Right atrium auricular region (tissue), 2 donors: ENCODE measurements around the gene MAMSTR. TPM values are rescaled to one million over a fixed set of nuclear protein-coding genes. Genes with fewer than 3 reads are reported as not detected.

Experiments used
- DNase-seq: peaks from one replicate; pipeline ENCODE4 v3.0.0-alpha.2; 2019; ENCODE audit warnings: low spot score
- H3K27ac ChIP-seq, 2 donors: fragments of 200-600 bp; sonication (generic); 1 replicate in 1 of 2; 2 replicates in 1 of 2; pipeline ENCODE4 v1.5.1; 2016 to 2019
- H3K27me3 ChIP-seq, 2 donors: fragments of 200-600 bp; sonication (generic); one replicate each; pipeline versions ENCODE4 v1.5.1 to v1.6.0; 2017 to 2019
- H3K36me3 ChIP-seq: fragments of 200-600 bp; sonication (generic); one replicate; pipeline ENCODE4 v1.5.1; 2016
- H3K4me1 ChIP-seq, 2 donors: fragments of 200-600 bp; sonication (generic); one replicate each; pipeline versions ENCODE4 v1.5.1 to v1.6.0; 2017 to 2019
- H3K4me3 ChIP-seq, 2 donors: fragments of 200-600 bp; sonication (generic); 1 replicate in 1 of 2; 2 replicates in 1 of 2; pipeline ENCODE4 v1.5.1; 2017 to 2019; ENCODE audit warnings: mild to moderate bottlenecking in 1 of 2, moderate library complexity in 1 of 2
- H3K9me3 ChIP-seq, 2 donors: fragments of 200-600 bp; sonication (generic); one replicate each; pipeline ENCODE4 v1.5.1; 2019
- total RNA-seq, 2 donors: library from RNA; depleted of rRNA; stranded (reverse); fragments of >200 nt; gene quantifications; one replicate each; pipeline ENCODE4 v1.1.0, GENCODE V29; 2016
- TF ChIP-seq, protein P1 (sequence below), 2 donors: fragments of 200-600 bp; sonication (generic); IDR thresholded peaks; one replicate each; pipeline ENCODE4 v1.5.1; 2019; ENCODE audit warnings: antibody characterized with exemption in 2 of 2

Gene MAMSTR
- total RNA-seq, 2 donors from 2014 or later = 0.70 to 2.4 TPM

GRCh38 chr19:48746738-48747575 lies 27.4 kb upstream of the MAMSTR start, which contains the start of gene IZUMO1:
Gene IZUMO1, minus strand, starts transcription at chr19:48746909. Its CDS starts 1,050 bp downstream, at chr19:48745859.
- DNase-seq = peak; percentile 87
- no peaks in the 10 kb centered on the region for H3K27me3 ChIP-seq

DNA sequence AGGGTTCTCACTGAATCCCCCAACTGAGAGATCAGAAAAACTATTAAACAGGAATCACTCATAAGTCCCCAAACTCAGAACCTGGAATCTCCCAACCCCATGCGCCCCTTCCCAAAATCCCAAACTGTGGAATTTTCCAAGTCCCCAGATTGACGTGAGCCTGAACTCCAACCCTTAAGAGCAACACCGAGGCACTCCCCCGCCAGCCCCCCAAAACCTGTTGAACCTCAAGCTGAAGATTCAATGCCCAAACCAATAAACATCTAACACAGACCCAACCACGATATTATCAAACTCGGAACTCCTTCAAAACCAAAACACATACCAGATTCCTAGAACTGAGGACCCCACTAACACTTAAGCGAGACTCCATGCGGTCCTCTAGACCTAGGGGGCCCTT lies 26.6 kb upstream of the MAMSTR start:
- Histone ChIP-seq H3K4me3 (no peak overlapping the region), H3K36me3 (no peaks in the 10 kb centered on the region), H3K9me3 (no peaks in the 10 kb centered on the region), H3K27me3 (no peaks in the 10 kb centered on the region), H3K27ac (peak overlapping the region; percentile 80 to 84), H3K4me1 (peaks cover 0 to 19% of the 10 kb centered on the region in 2 donors)
- no peak for DNase-seq
- TF ChIP-seq, protein P1, sequence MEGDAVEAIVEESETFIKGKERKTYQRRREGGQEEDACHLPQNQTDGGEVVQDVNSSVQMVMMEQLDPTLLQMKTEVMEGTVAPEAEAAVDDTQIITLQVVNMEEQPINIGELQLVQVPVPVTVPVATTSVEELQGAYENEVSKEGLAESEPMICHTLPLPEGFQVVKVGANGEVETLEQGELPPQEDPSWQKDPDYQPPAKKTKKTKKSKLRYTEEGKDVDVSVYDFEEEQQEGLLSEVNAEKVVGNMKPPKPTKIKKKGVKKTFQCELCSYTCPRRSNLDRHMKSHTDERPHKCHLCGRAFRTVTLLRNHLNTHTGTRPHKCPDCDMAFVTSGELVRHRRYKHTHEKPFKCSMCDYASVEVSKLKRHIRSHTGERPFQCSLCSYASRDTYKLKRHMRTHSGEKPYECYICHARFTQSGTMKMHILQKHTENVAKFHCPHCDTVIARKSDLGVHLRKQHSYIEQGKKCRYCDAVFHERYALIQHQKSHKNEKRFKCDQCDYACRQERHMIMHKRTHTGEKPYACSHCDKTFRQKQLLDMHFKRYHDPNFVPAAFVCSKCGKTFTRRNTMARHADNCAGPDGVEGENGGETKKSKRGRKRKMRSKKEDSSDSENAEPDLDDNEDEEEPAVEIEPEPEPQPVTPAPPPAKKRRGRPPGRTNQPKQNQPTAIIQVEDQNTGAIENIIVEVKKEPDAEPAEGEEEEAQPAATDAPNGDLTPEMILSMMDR (IDR thresholded peaks at IDR 0.05) = no peak

More at GRCh38 chr19:48746738-48747575, 27.4 kb upstream of the MAMSTR start, which contains the start of gene IZUMO1:
- H3K9me3 ChIP-seq = no peaks in the 10 kb centered on the region
- peak within 1 kb of the TSS; percentile 30 to 45 for H3K4me3 ChIP-seq
- H3K36me3 ChIP-seq = no peaks in the 10 kb centered on the region
- peak within 1 kb of the TSS; percentile 80 to 84 for H3K27ac ChIP-seq
- H3K4me1 ChIP-seq = peaks cover 0 to 19% of the 10 kb centered on the region in 2 donors
- TF ChIP-seq, protein P1 (IDR thresholded peaks at IDR 0.05) = no peak

GRCh38 chr19:48745208-48745995 lies 25.9 kb upstream of the MAMSTR start:
- no peaks in the 10 kb centered on the region for H3K9me3 ChIP-seq
- H3K27ac ChIP-seq = no peak overlapping the region
- peak; percentile 67 for DNase-seq
- no peak overlapping the region for H3K4me3 ChIP-seq
- TF ChIP-seq, protein P1 (IDR thresholded peaks at IDR 0.05) = no peak
- H3K27me3 ChIP-seq = no peaks in the 10 kb centered on the region
- peaks cover 0 to 18% of the 10 kb centered on the region in 2 donors for H3K4me1 ChIP-seq
- H3K36me3 ChIP-seq = no peaks in the 10 kb centered on the region

- peak overlapping the region; percentile 45 to 79 for H3K27ac ChIP-seq
Measured at GRCh38 chr19:48742096-48742495, 22.6 kb upstream of the MAMSTR start.

More at GRCh38 chr19:48742096-48742495, 22.6 kb upstream of the MAMSTR start:
- DNase-seq = no peak
- Histone ChIP-seq H3K36me3 (no peaks in the 10 kb centered on the region), H3K4me1 (peaks cover 0 to 25% of the 10 kb centered on the region in 2 donors), H3K9me3 (no peaks in the 10 kb centered on the region), H3K27me3 (no peaks in the 10 kb centered on the region), H3K4me3 (no peak overlapping the region)
- TF ChIP-seq, protein P1 (IDR thresholded peaks at IDR 0.05) = no peak
